ENCODE measurements around the gene MFSD11.

GRCh38 chr17:76714822-76715495 lies 23.0 kb upstream of the MFSD11 start:
- TF ChIP-seq CTCF (IDR thresholded peaks at IDR 0.05 in 8 of 11, conservative IDR thresholded peaks at IDR 0.05 in 3 of 11) = peak; percentile 61 to 89 (median 74)
- TF ChIP-seq POLR2A (IDR thresholded peaks at IDR 0.05) = no peak

Measured in spleen (tissue), 7 donors.